H1 (cell line): ENCODE results near the gene RUSC2. TPM values are rescaled to one million over a fixed set of nuclear protein-coding genes. Genes with fewer than 3 reads are reported as not detected.
A peak's percentile ranks its signal among the peaks of the same experiment; 100 is the strongest.

Experiments
- CTCF ChIA-PET: fragments of 300-600 bp; sonication (Branson Sonifier 250); formaldehyde crosslinking; loops from one replicate; lab custom pipeline; 2021; ENCODE audit not compliant: partially characterized antibody; lab: Charles Lee
- POLR2A ChIA-PET: fragments of 300-600 bp; sonication (Branson Sonifier 250); formaldehyde crosslinking; loops from one replicate; lab custom pipeline; 2021; ENCODE audit warnings: inconsistent platforms; ENCODE audit not compliant: partially characterized antibody; lab: Charles Lee
- DNase-seq, 2 experiments: peaks; one replicate each; pipeline versions ENCODE4 v3.0.0 to v3.0.0-alpha.2; 2010 to 2022; ENCODE audit warnings: low spot score in 2 of 2, low read depth in 1 of 2, mixed read lengths in 1 of 2
- FAIRE-seq: peaks from 2 replicates; lab custom pipeline; 2011; peaks lifted over from hg19 to GRCh38; lab: Jason Lieb, UNC
- H2AFZ ChIP-seq: 2 replicates; pipeline ENCODE4 v1.8.1; 2012; ENCODE audit warnings: low read length, inconsistent platforms
- H2AK5ac ChIP-seq: 2 replicates; pipeline ENCODE4 v1.6.1; 2013; ENCODE audit warnings: low read depth, low read length
- H2BK120ac ChIP-seq: replicated peaks from 2 replicates; pipeline ENCODE3; 2013; ENCODE audit warnings: low read depth, low read length, inconsistent platforms
- H2BK12ac ChIP-seq: 2 replicates; pipeline ENCODE4 v1.6.1; 2013; ENCODE audit warnings: low read depth, low read length
- H2BK15ac ChIP-seq: 2 replicates; pipeline ENCODE4 v1.6.1; 2013; ENCODE audit warnings: low read length
- H2BK20ac ChIP-seq: 2 replicates; pipeline ENCODE4 v1.6.1; 2013; ENCODE audit warnings: low read length
- H2BK5ac ChIP-seq: 2 replicates; pipeline ENCODE4 v1.6.1; 2013; ENCODE audit warnings: low read depth, low read length
- H3K14ac ChIP-seq: 2 replicates; pipeline ENCODE4 v1.6.1; 2013; ENCODE audit warnings: inconsistent platforms; ENCODE audit not compliant: insufficient read length
- H3K18ac ChIP-seq: 2 replicates; pipeline ENCODE4 v1.6.1; 2013; ENCODE audit warnings: low read length; ENCODE audit errors: extremely low read depth
- H3K23ac ChIP-seq: 2 replicates; pipeline ENCODE4 v1.6.1; 2013; ENCODE audit warnings: inconsistent platforms; ENCODE audit not compliant: insufficient read length
- H3K23me2 ChIP-seq: 2 replicates; pipeline ENCODE4 v1.6.1; 2013; ENCODE audit warnings: low read depth, low read length
- H3K27ac ChIP-seq: 2 replicates; pipeline ENCODE4 v1.6.1; 2011; ENCODE audit warnings: low read depth, low read length, inconsistent platforms
- H3K27me3 ChIP-seq, 4 experiments: replicated peaks in 1 of 4; 1 replicate in 1 of 4; 2 replicates in 3 of 4; pipeline versions ENCODE4 v1.6.1 to v1.8.1; 2011 to 2013; ENCODE audit warnings: low read length in 3 of 4, mild to moderate bottlenecking in 3 of 4, inconsistent platforms in 2 of 4, mixed read lengths in 2 of 4, moderate library complexity in 1 of 4; ENCODE audit not compliant: control insufficient read depth in 3 of 4, insufficient read depth in 3 of 4; ENCODE audit errors: extremely low read depth in 1 of 4
- H3K36me3 ChIP-seq, 4 experiments: 2 replicates each; pipeline versions ENCODE4 v1.6.1 to v1.8.1; 2011 to 2013; ENCODE audit warnings: mild to moderate bottlenecking in 4 of 4, low read length in 3 of 4, moderate library complexity in 2 of 4, control low read depth in 1 of 4, inconsistent platforms in 1 of 4; ENCODE audit not compliant: insufficient read depth in 4 of 4, control insufficient read depth in 2 of 4
- H3K4ac ChIP-seq: replicated peaks from 2 replicates; pipeline ENCODE3; 2013; ENCODE audit warnings: low read length, low read depth, mixed read lengths, inconsistent platforms; ENCODE audit not compliant: insufficient read length
- H3K4me1 ChIP-seq, 4 experiments: replicated peaks in 1 of 4; 1 replicate in 1 of 4; 2 replicates in 3 of 4; pipeline versions ENCODE4 v1.6.1 to v1.8.1; 2011 to 2013; ENCODE audit warnings: low read length in 3 of 4, inconsistent platforms in 2 of 4, mixed read lengths in 1 of 4; ENCODE audit not compliant: insufficient read depth in 4 of 4, control insufficient read depth in 3 of 4
- H3K4me2 ChIP-seq, 2 experiments: 2 replicates each; pipeline versions ENCODE4 v1.6.1 to v1.8.1; 2011 to 2013; ENCODE audit warnings: low read depth in 2 of 2, low read length in 2 of 2, control low read depth in 1 of 2, inconsistent platforms in 1 of 2, mild to moderate bottlenecking in 1 of 2; ENCODE audit not compliant: insufficient read depth in 1 of 2
- H3K4me3 ChIP-seq, 4 experiments: fragments of 200-600, 300-600 bp in 1 of 4; sonication (generic), shearing (Covaris generic), sonication (Bioruptor Twin) in 1 of 4; 2 replicates each; pipeline versions ENCODE4 v1.5.1 to v1.8.1; 2011 to 2016; ENCODE audit warnings: low read length in 4 of 4, low read depth in 3 of 4, control low read depth in 2 of 4, inconsistent platforms in 2 of 4, mild to moderate bottlenecking in 2 of 4, mixed read lengths in 1 of 4, moderate library complexity in 1 of 4; ENCODE audit not compliant: insufficient read depth in 2 of 4; ENCODE audit errors: extremely low read depth in 1 of 4
- H3K56ac ChIP-seq: replicated peaks from 2 replicates; pipeline ENCODE3; 2013; ENCODE audit warnings: low read depth, mild to moderate bottlenecking, mixed read lengths, low read length, inconsistent platforms; ENCODE audit not compliant: insufficient read length
- H3K79me1 ChIP-seq: 2 replicates; pipeline ENCODE4 v1.6.1; 2013; ENCODE audit warnings: low read depth, low read length, control low read depth
- H3K79me2 ChIP-seq, 2 experiments: 2 replicates each; pipeline versions ENCODE4 v1.6.1 to v1.8.1; 2012 to 2013; ENCODE audit warnings: low read length in 2 of 2, mild to moderate bottlenecking in 2 of 2, inconsistent platforms in 1 of 2; ENCODE audit not compliant: insufficient read depth in 2 of 2, control insufficient read depth in 1 of 2
- H3K9ac ChIP-seq, 4 experiments: replicated peaks in 1 of 4; 1 replicate in 1 of 4; 2 replicates in 3 of 4; pipeline versions ENCODE4 v1.6.1 to v1.8.1; 2011 to 2013; ENCODE audit warnings: low read depth in 3 of 4, low read length in 3 of 4, control low read depth in 2 of 4, mild to moderate bottlenecking in 2 of 4, moderate library complexity in 2 of 4, inconsistent platforms in 1 of 4; ENCODE audit errors: extremely low read depth in 1 of 4
- H3K9me3 ChIP-seq, 2 experiments: 2 replicates each; pipeline versions ENCODE4 v1.6.1 to v1.8.1; 2012 to 2013; ENCODE audit warnings: mild to moderate bottlenecking in 2 of 2, moderate library complexity in 2 of 2, control low read depth in 1 of 2, inconsistent platforms in 1 of 2, low read depth in 1 of 2, low read length in 1 of 2, mixed read lengths in 1 of 2; ENCODE audit not compliant: insufficient read depth in 2 of 2
- H4K20me1 ChIP-seq, 2 experiments: replicated peaks in 1 of 2; 2 replicates each; pipeline versions ENCODE3 to v1.8.1; 2011 to 2013; ENCODE audit warnings: inconsistent platforms in 2 of 2, low read length in 2 of 2, mild to moderate bottlenecking in 1 of 2; ENCODE audit not compliant: insufficient read depth in 2 of 2, control insufficient read depth in 1 of 2
- H4K5ac ChIP-seq: 2 replicates; pipeline ENCODE4 v1.6.1; 2013; ENCODE audit warnings: low read length, low read depth, mixed read lengths, inconsistent platforms; ENCODE audit not compliant: insufficient read length
- H4K8ac ChIP-seq: 2 replicates; pipeline ENCODE4 v1.8.0; 2013; ENCODE audit warnings: mild to moderate bottlenecking, moderate library complexity, low read length, inconsistent platforms; ENCODE audit not compliant: insufficient read depth; ENCODE audit errors: extremely low read depth
- H4K91ac ChIP-seq: replicated peaks from 2 replicates; pipeline ENCODE3; 2013; ENCODE audit warnings: low read length, mixed read lengths, inconsistent platforms; ENCODE audit not compliant: insufficient read length
- ASH2L ChIP-seq: fragments of 200-600, 300-600 bp; sonication (generic); IDR thresholded peaks from one replicate; pipeline ENCODE4 v1.7.1; 2017; ENCODE audit warnings: low read length
- CBX5 ChIP-seq: fragments of 300-800, 300-1000 bp; sonication (generic); IDR thresholded peaks from 2 replicates; pipeline ENCODE4 v1.7.1; 2016; ENCODE audit warnings: antibody characterized with exemption, low read length, low read depth
- JUND ChIP-seq: IDR thresholded peaks from 2 replicates; pipeline ENCODE4 v1.6.1; 2011; ENCODE audit warnings: mild to moderate bottlenecking, improper control_type of control experiment, low read length
- MAX ChIP-seq: IDR thresholded peaks from 2 replicates; pipeline ENCODE4 v1.6.1; 2012; ENCODE audit warnings: inconsistent platforms
- NANOG ChIP-seq: IDR thresholded peaks from 2 replicates; pipeline ENCODE4 v1.6.1; 2011; ENCODE audit warnings: low read length, low read depth, mild to moderate bottlenecking, inconsistent platforms; ENCODE audit not compliant: insufficient read depth, poor library complexity, severe bottlenecking
- NRF1 ChIP-seq: IDR thresholded peaks from 2 replicates; pipeline ENCODE4 v1.6.1; 2011; ENCODE audit warnings: mild to moderate bottlenecking, low read depth, low read length, improper control_type of control experiment
- POLR2AphosphoS5 ChIP-seq: IDR thresholded peaks from 2 replicates; pipeline ENCODE4 v1.6.1; 2011; ENCODE audit warnings: low read depth, low read length
- RBBP5 ChIP-seq: IDR thresholded peaks from 2 replicates; pipeline ENCODE4 v1.7.1; 2012; ENCODE audit warnings: low read depth, mild to moderate bottlenecking, inconsistent platforms, low read length, moderate library complexity, borderline replicate concordance
- RNF2 ChIP-seq: fragments of 200-900, 300-1000 bp; sonication (generic); IDR thresholded peaks from 2 replicates; pipeline ENCODE4 v1.7.1; 2016; ENCODE audit warnings: borderline replicate concordance, low read depth, mild to moderate bottlenecking, antibody characterized with exemption, low read length; ENCODE audit not compliant: poor library complexity, severe bottlenecking; ENCODE audit errors: missing control alignments
- SIRT6 ChIP-seq: IDR thresholded peaks from one replicate; pipeline ENCODE4 v1.7.1; 2012; ENCODE audit warnings: low read length, inconsistent platforms
- WGBS, 2 experiments: shearing (Covaris generic) in 1 of 2; methylation state at CpG; one replicate each; pipeline versions ENCODE4 v1.1.6 to v1.1.7; 2013 to 2015; ENCODE audit warnings: low lambda C conversion rate in 2 of 2, mixed read lengths in 2 of 2, inconsistent platforms in 1 of 2, low coverage in 1 of 2, missing lambda C conversion rate in 1 of 2; ENCODE audit not compliant: insufficient replicate concordance in 2 of 2, insufficient coverage in 1 of 2, insufficient read length in 1 of 2; ENCODE audit errors: extremely low coverage in 1 of 2, missing lambda C conversion rate in 1 of 2; 5-methylcytosine and 5-hydroxymethylcytosine counted together
- polyA plus RNA-seq, 7 experiments: library from polyadenylated mRNA; depleted of rRNA in 3 of 7; stranded (reverse) in 5 of 7; unstranded in 2 of 7; fragments of >200 nt in 5 of 7; fragments of 200-250 nt in 2 of 7; gene quantifications; 1 replicate in 5 of 7; 2 replicates in 1 of 7; 4 replicates in 1 of 7; pipeline versions ENCODE4 v1.2.1 to v1.2.3, GENCODE V29; 2011 to 2013; ENCODE audit warnings: missing spikeins in 2 of 7, mixed read lengths in 2 of 7
- total RNA-seq: library from RNA; stranded (reverse); fragmentation: NEBNext Ultra II Directional; extraction: Animal tissue kit (Norgen Biotek cat#: 25700); gene quantifications from 2 replicates; pipeline ENCODE4 v1.2.1, GENCODE V29; 2021

The RUSC2 gene
- total and polyA plus RNA-seq, 2 of the 8 experiments (the other 6 are each of a cell fraction or from before 2014, with no cell fraction given): 4.2 to 7.9 TPM

- no peak overlapping the region for H3K56ac ChIP-seq
- peak overlapping the region; percentile 87 to 98 for H3K4me2 ChIP-seq
- H4K20me1 ChIP-seq: no peaks in the 10 kb centered on the region
- H4K91ac ChIP-seq: peak overlapping the region; percentile 29
- ChIA-PET POLR2A (interaction anchor here (0.7 to 2.7 kb wide), 11 partner anchors 9 to 1814 kb away, joined by 3 to 24 read pairs (median 4); partner anchors contain the start of genes CCDC107, RMRP and STOML2), CTCF (interaction anchor here (0.7 to 3.6 kb wide), 14 partner anchors 14 to 639 kb away, joined by 3 to 30 read pairs (median 4); partner anchors contain the start of gene RUSC2)
- DNase-seq: peak in 1 of 2 experiments; percentile 73
- H3K23ac ChIP-seq: no peak overlapping the region
- no peak overlapping the region; the same call in 1 of the 2 replicates for H3K27ac ChIP-seq
- H2BK15ac ChIP-seq: peak overlapping the region; percentile 66; the same call in 1 of the 2 replicates
- peak overlapping the region; percentile 84 for H2BK5ac ChIP-seq
- H3K79me1 ChIP-seq: 0 out of 2 replicates have a peak, but pooled peaks cover 2% of the 10 kb centered on the region
- H3K4ac ChIP-seq: no peak overlapping the region
- H3K4me1 ChIP-seq: peaks cover 10 to 22% (median 13%) of the 10 kb centered on the region in 4 experiments
- H2BK120ac ChIP-seq: no peak overlapping the region
- no peaks in the 10 kb centered on the region for H3K36me3 ChIP-seq
- WGBS, 2 experiments: 16% methylated on average over 16 of the region's 18 CpGs; no CpG with 5 or more reads in 1 of the 2 experiments
- FAIRE-seq: no peak
- peak overlapping the region; percentile 64 for H3K18ac ChIP-seq
- H3K79me2 ChIP-seq: no peaks in the 10 kb centered on the region
- no peaks in the 10 kb centered on the region for H3K9me3 ChIP-seq
- H2AFZ ChIP-seq: peak overlapping the region; percentile 92; the same call in 1 of the 2 replicates
- H4K5ac ChIP-seq: peak overlapping the region; percentile 63
- peaks cover 3% of the 10 kb centered on the region for H3K23me2 ChIP-seq
- H4K8ac ChIP-seq: peak overlapping the region; percentile 84; the same call in 1 of the 2 replicates
- peak overlapping the region; percentile 76; the same call in 1 of the 2 replicates for H2BK20ac ChIP-seq
- H3K9ac ChIP-seq: peak overlapping the region in 3 of 4 experiments; percentile 41 to 78 (median 49); a peak in 6 of 7 replicates
- H3K4me3 ChIP-seq: peak overlapping the region; percentile 37 to 62 (median 46); a peak in 7 of 8 replicates
- H2BK12ac ChIP-seq: peak overlapping the region; percentile 99
- H2AK5ac ChIP-seq: no peak overlapping the region
- no peaks in the 10 kb centered on the region for H3K27me3 ChIP-seq
- no peak overlapping the region for H3K14ac ChIP-seq
- TF ChIP-seq POLR2AphosphoS5 (peak; percentile 46; the same call in 1 of the 2 replicates), RNF2 (no peak), MAX (peak; percentile 49), JUND (0 out of 2 replicates have a peak, but pooled peaks have one; percentile 27), NRF1 (no peak), ASH2L (peak; percentile 100), NANOG (no peak), RBBP5 (peak; percentile 98), SIRT6 (no peak), CBX5 (no peak)
Observed at GRCh38 chr9:35538361-35539234, 48.7 kb downstream of the RUSC2 start.
